H1 (cell line): ENCODE results near the gene PSMD13. TPM values are rescaled to one million over a fixed set of nuclear protein-coding genes. Genes with fewer than 3 reads are reported as not detected.
A peak's percentile ranks its signal among the peaks of the same experiment; 100 is the strongest.

Experiments used
- CTCF ChIA-PET: fragments of 300-600 bp; sonication (Branson Sonifier 250); formaldehyde crosslinking; loops from one replicate; lab custom pipeline; 2021; ENCODE audit not compliant: partially characterized antibody; lab: Charles Lee
- POLR2A ChIA-PET: fragments of 300-600 bp; sonication (Branson Sonifier 250); formaldehyde crosslinking; loops from one replicate; lab custom pipeline; 2021; ENCODE audit warnings: inconsistent platforms; ENCODE audit not compliant: partially characterized antibody; lab: Charles Lee
- DNase-seq, 2 experiments: peaks; one replicate each; pipeline versions ENCODE4 v3.0.0 to v3.0.0-alpha.2; 2010 to 2022; ENCODE audit warnings: low spot score in 2 of 2, low read depth in 1 of 2, mixed read lengths in 1 of 2
- FAIRE-seq: peaks from 2 replicates; lab custom pipeline; 2011; peaks lifted over from hg19 to GRCh38; lab: Jason Lieb, UNC
- H2AFZ ChIP-seq: 2 replicates; pipeline ENCODE4 v1.8.1; 2012; ENCODE audit warnings: low read length, inconsistent platforms
- H2AK5ac ChIP-seq: 2 replicates; pipeline ENCODE4 v1.6.1; 2013; ENCODE audit warnings: low read depth, low read length
- H2BK120ac ChIP-seq: replicated peaks from 2 replicates; pipeline ENCODE3; 2013; ENCODE audit warnings: low read depth, low read length, inconsistent platforms
- H2BK12ac ChIP-seq: 2 replicates; pipeline ENCODE4 v1.6.1; 2013; ENCODE audit warnings: low read depth, low read length
- H2BK15ac ChIP-seq: 2 replicates; pipeline ENCODE4 v1.6.1; 2013; ENCODE audit warnings: low read length
- H2BK20ac ChIP-seq: 2 replicates; pipeline ENCODE4 v1.6.1; 2013; ENCODE audit warnings: low read length
- H2BK5ac ChIP-seq: 2 replicates; pipeline ENCODE4 v1.6.1; 2013; ENCODE audit warnings: low read depth, low read length
- H3K14ac ChIP-seq: 2 replicates; pipeline ENCODE4 v1.6.1; 2013; ENCODE audit warnings: inconsistent platforms; ENCODE audit not compliant: insufficient read length
- H3K18ac ChIP-seq: 2 replicates; pipeline ENCODE4 v1.6.1; 2013; ENCODE audit warnings: low read length; ENCODE audit errors: extremely low read depth
- H3K23ac ChIP-seq: 2 replicates; pipeline ENCODE4 v1.6.1; 2013; ENCODE audit warnings: inconsistent platforms; ENCODE audit not compliant: insufficient read length
- H3K23me2 ChIP-seq: 2 replicates; pipeline ENCODE4 v1.6.1; 2013; ENCODE audit warnings: low read depth, low read length
- H3K27ac ChIP-seq: 2 replicates; pipeline ENCODE4 v1.6.1; 2011; ENCODE audit warnings: low read depth, low read length, inconsistent platforms
- H3K27me3 ChIP-seq, 4 experiments: replicated peaks in 1 of 4; 1 replicate in 1 of 4; 2 replicates in 3 of 4; pipeline versions ENCODE4 v1.6.1 to v1.8.1; 2011 to 2013; ENCODE audit warnings: low read length in 3 of 4, mild to moderate bottlenecking in 3 of 4, inconsistent platforms in 2 of 4, mixed read lengths in 2 of 4, moderate library complexity in 1 of 4; ENCODE audit not compliant: control insufficient read depth in 3 of 4, insufficient read depth in 3 of 4; ENCODE audit errors: extremely low read depth in 1 of 4
- H3K36me3 ChIP-seq, 4 experiments: 2 replicates each; pipeline versions ENCODE4 v1.6.1 to v1.8.1; 2011 to 2013; ENCODE audit warnings: mild to moderate bottlenecking in 4 of 4, low read length in 3 of 4, moderate library complexity in 2 of 4, control low read depth in 1 of 4, inconsistent platforms in 1 of 4; ENCODE audit not compliant: insufficient read depth in 4 of 4, control insufficient read depth in 2 of 4
- H3K4ac ChIP-seq: replicated peaks from 2 replicates; pipeline ENCODE3; 2013; ENCODE audit warnings: low read length, low read depth, mixed read lengths, inconsistent platforms; ENCODE audit not compliant: insufficient read length
- H3K4me1 ChIP-seq, 4 experiments: replicated peaks in 1 of 4; 1 replicate in 1 of 4; 2 replicates in 3 of 4; pipeline versions ENCODE4 v1.6.1 to v1.8.1; 2011 to 2013; ENCODE audit warnings: low read length in 3 of 4, inconsistent platforms in 2 of 4, mixed read lengths in 1 of 4; ENCODE audit not compliant: insufficient read depth in 4 of 4, control insufficient read depth in 3 of 4
- H3K4me2 ChIP-seq, 2 experiments: 2 replicates each; pipeline versions ENCODE4 v1.6.1 to v1.8.1; 2011 to 2013; ENCODE audit warnings: low read depth in 2 of 2, low read length in 2 of 2, control low read depth in 1 of 2, inconsistent platforms in 1 of 2, mild to moderate bottlenecking in 1 of 2; ENCODE audit not compliant: insufficient read depth in 1 of 2
- H3K4me3 ChIP-seq, 4 experiments: fragments of 200-600, 300-600 bp in 1 of 4; sonication (generic), shearing (Covaris generic), sonication (Bioruptor Twin) in 1 of 4; 2 replicates each; pipeline versions ENCODE4 v1.5.1 to v1.8.1; 2011 to 2016; ENCODE audit warnings: low read length in 4 of 4, low read depth in 3 of 4, control low read depth in 2 of 4, inconsistent platforms in 2 of 4, mild to moderate bottlenecking in 2 of 4, mixed read lengths in 1 of 4, moderate library complexity in 1 of 4; ENCODE audit not compliant: insufficient read depth in 2 of 4; ENCODE audit errors: extremely low read depth in 1 of 4
- H3K56ac ChIP-seq: replicated peaks from 2 replicates; pipeline ENCODE3; 2013; ENCODE audit warnings: low read depth, mild to moderate bottlenecking, mixed read lengths, low read length, inconsistent platforms; ENCODE audit not compliant: insufficient read length
- H3K79me1 ChIP-seq: 2 replicates; pipeline ENCODE4 v1.6.1; 2013; ENCODE audit warnings: low read depth, low read length, control low read depth
- H3K79me2 ChIP-seq, 2 experiments: 2 replicates each; pipeline versions ENCODE4 v1.6.1 to v1.8.1; 2012 to 2013; ENCODE audit warnings: low read length in 2 of 2, mild to moderate bottlenecking in 2 of 2, inconsistent platforms in 1 of 2; ENCODE audit not compliant: insufficient read depth in 2 of 2, control insufficient read depth in 1 of 2
- H3K9ac ChIP-seq, 4 experiments: replicated peaks in 1 of 4; 1 replicate in 1 of 4; 2 replicates in 3 of 4; pipeline versions ENCODE4 v1.6.1 to v1.8.1; 2011 to 2013; ENCODE audit warnings: low read depth in 3 of 4, low read length in 3 of 4, control low read depth in 2 of 4, mild to moderate bottlenecking in 2 of 4, moderate library complexity in 2 of 4, inconsistent platforms in 1 of 4; ENCODE audit errors: extremely low read depth in 1 of 4
- H3K9me3 ChIP-seq, 2 experiments: 2 replicates each; pipeline versions ENCODE4 v1.6.1 to v1.8.1; 2012 to 2013; ENCODE audit warnings: mild to moderate bottlenecking in 2 of 2, moderate library complexity in 2 of 2, control low read depth in 1 of 2, inconsistent platforms in 1 of 2, low read depth in 1 of 2, low read length in 1 of 2, mixed read lengths in 1 of 2; ENCODE audit not compliant: insufficient read depth in 2 of 2
- H4K20me1 ChIP-seq, 2 experiments: replicated peaks in 1 of 2; 2 replicates each; pipeline versions ENCODE3 to v1.8.1; 2011 to 2013; ENCODE audit warnings: inconsistent platforms in 2 of 2, low read length in 2 of 2, mild to moderate bottlenecking in 1 of 2; ENCODE audit not compliant: insufficient read depth in 2 of 2, control insufficient read depth in 1 of 2
- H4K5ac ChIP-seq: 2 replicates; pipeline ENCODE4 v1.6.1; 2013; ENCODE audit warnings: low read length, low read depth, mixed read lengths, inconsistent platforms; ENCODE audit not compliant: insufficient read length
- H4K8ac ChIP-seq: 2 replicates; pipeline ENCODE4 v1.8.0; 2013; ENCODE audit warnings: mild to moderate bottlenecking, moderate library complexity, low read length, inconsistent platforms; ENCODE audit not compliant: insufficient read depth; ENCODE audit errors: extremely low read depth
- H4K91ac ChIP-seq: replicated peaks from 2 replicates; pipeline ENCODE3; 2013; ENCODE audit warnings: low read length, mixed read lengths, inconsistent platforms; ENCODE audit not compliant: insufficient read length
- CEBPB ChIP-seq: IDR thresholded peaks from 2 replicates; pipeline ENCODE4 v1.6.1; 2012; ENCODE audit warnings: low read depth, low read length
- CHD1 ChIP-seq: IDR thresholded peaks from 2 replicates; pipeline ENCODE4 v1.6.1; 2012; ENCODE audit warnings: low read depth, low read length, improper control_type of control experiment
- CTBP2 ChIP-seq: IDR thresholded peaks from 2 replicates; pipeline ENCODE4 v1.7.0; 2011; ENCODE audit warnings: borderline replicate concordance, mild to moderate bottlenecking, moderate library complexity, mixed read lengths, low read length; ENCODE audit not compliant: insufficient read depth, insufficient read length
- E2F6 ChIP-seq: IDR thresholded peaks from 2 replicates; pipeline ENCODE4 v1.6.1; 2012; ENCODE audit warnings: inconsistent platforms
- HDAC2 ChIP-seq, 2 experiments: fragments of 300-600 bp in 1 of 2; sonication (generic) in 1 of 2; IDR thresholded peaks; 2 replicates each; pipeline ENCODE4 v1.6.1; 2011 to 2012; ENCODE audit warnings: low read depth in 2 of 2, low read length in 2 of 2, mild to moderate bottlenecking in 2 of 2, moderate library complexity in 2 of 2, borderline replicate concordance in 1 of 2, inconsistent platforms in 1 of 2
- MAFK ChIP-seq: IDR thresholded peaks from 2 replicates; pipeline ENCODE4 v1.6.1; 2012; ENCODE audit warnings: low read depth, mild to moderate bottlenecking, improper control_type of control experiment, low read length
- SAP30 ChIP-seq: fragments of 300-600 bp; sonication (generic); IDR thresholded peaks from 2 replicates; pipeline ENCODE4 v1.7.1; 2012; ENCODE audit warnings: low read length, moderate library complexity, mild to moderate bottlenecking, inconsistent platforms; ENCODE audit not compliant: insufficient read depth, insufficient replicate concordance
- SIX5 ChIP-seq: IDR thresholded peaks from 2 replicates; pipeline ENCODE4 v1.6.1; 2011; ENCODE audit warnings: mild to moderate bottlenecking, low read depth, low read length
- SP2 ChIP-seq: IDR thresholded peaks from 2 replicates; pipeline ENCODE4 v1.6.1; 2012; ENCODE audit warnings: mild to moderate bottlenecking, low read length, inconsistent platforms
- SP4 ChIP-seq: IDR thresholded peaks from 2 replicates; pipeline ENCODE4 v1.6.1; 2012; ENCODE audit warnings: low read length, inconsistent platforms
- TEAD4 ChIP-seq: IDR thresholded peaks from 2 replicates; pipeline ENCODE4 v1.6.1; 2012; ENCODE audit warnings: low read depth, low read length, inconsistent platforms, mixed read lengths
- USF2 ChIP-seq: IDR thresholded peaks from 2 replicates; pipeline ENCODE4 v1.6.1; 2011; ENCODE audit warnings: low read length, improper control_type of control experiment
- WGBS, 2 experiments: shearing (Covaris generic) in 1 of 2; methylation state at CpG; one replicate each; pipeline versions ENCODE4 v1.1.6 to v1.1.7; 2013 to 2015; ENCODE audit warnings: low lambda C conversion rate in 2 of 2, mixed read lengths in 2 of 2, inconsistent platforms in 1 of 2, low coverage in 1 of 2, missing lambda C conversion rate in 1 of 2; ENCODE audit not compliant: insufficient replicate concordance in 2 of 2, insufficient coverage in 1 of 2, insufficient read length in 1 of 2; ENCODE audit errors: extremely low coverage in 1 of 2, missing lambda C conversion rate in 1 of 2; 5-methylcytosine and 5-hydroxymethylcytosine counted together
- polyA plus RNA-seq, 7 experiments: library from polyadenylated mRNA; depleted of rRNA in 3 of 7; stranded (reverse) in 5 of 7; unstranded in 2 of 7; fragments of >200 nt in 5 of 7; fragments of 200-250 nt in 2 of 7; gene quantifications; 1 replicate in 5 of 7; 2 replicates in 1 of 7; 4 replicates in 1 of 7; pipeline versions ENCODE4 v1.2.1 to v1.2.3, GENCODE V29; 2011 to 2013; ENCODE audit warnings: missing spikeins in 2 of 7, mixed read lengths in 2 of 7
- total RNA-seq: library from RNA; stranded (reverse); fragmentation: NEBNext Ultra II Directional; extraction: Animal tissue kit (Norgen Biotek cat#: 25700); gene quantifications from 2 replicates; pipeline ENCODE4 v1.2.1, GENCODE V29; 2021

Gene PSMD13
- total and polyA plus RNA-seq, 2 of the 8 experiments (the other 6 are each of a cell fraction or from before 2014, with no cell fraction given): 121 to 141 TPM

DNA sequence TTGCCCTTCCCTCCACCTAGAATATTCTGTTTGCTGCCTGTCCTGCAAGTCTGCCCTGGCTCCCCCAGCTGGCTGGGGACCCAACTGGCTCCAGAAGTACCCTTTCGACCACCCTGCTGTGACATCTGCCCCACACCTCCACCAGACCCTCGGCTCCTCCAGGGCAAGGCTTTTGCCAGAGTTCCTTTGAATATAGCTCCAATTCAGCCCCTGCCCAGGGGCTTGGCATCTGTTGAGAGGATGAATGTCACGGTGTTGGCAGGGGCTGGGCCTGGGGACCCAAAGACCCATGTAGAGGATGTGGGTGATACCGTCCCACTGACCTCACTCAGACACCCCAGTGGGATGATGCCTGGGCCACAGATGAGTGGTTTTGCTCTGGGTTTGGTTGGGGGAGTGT, 45.4 kb downstream of the PSMD13 start:
- no peak overlapping the region for H3K4me2 ChIP-seq
- no peak overlapping the region for H2AFZ ChIP-seq
- H3K23me2 ChIP-seq: no peaks in the 10 kb centered on the region
- H3K36me3 ChIP-seq: no peaks in the 10 kb centered on the region
- no peak for FAIRE-seq
- no peak overlapping the region for H2BK20ac ChIP-seq
- no peak overlapping the region for H3K9ac ChIP-seq
- POLR2A ChIA-PET: interaction anchor here (0.7 to 7.7 kb wide), 10 partner anchors 10 to 114 kb away, joined by 3 to 51 read pairs (median 6); partner anchors contain the start of gene IFITM5
- H3K4ac ChIP-seq: no peak overlapping the region
- H3K27ac ChIP-seq: no peak overlapping the region
- H4K91ac ChIP-seq: no peak overlapping the region
- H2AK5ac ChIP-seq: no peak overlapping the region
- H2BK12ac ChIP-seq: 0 out of 2 replicates have a peak overlapping the region, but pooled peaks have one; percentile 94
- CTCF ChIA-PET: interaction anchor here (0.9 to 8.6 kb wide), 7 partner anchors 9 to 73 kb away, joined by 3 to 88 read pairs (median 4); no protein-coding TSS in a partner anchor
- H4K20me1 ChIP-seq: no peaks in the 10 kb centered on the region
- peak in 1 of 2 experiments; percentile 41 for DNase-seq
- H3K4me3 ChIP-seq: no peak overlapping the region
- H4K5ac ChIP-seq: no peak overlapping the region
- H3K4me1 ChIP-seq: peaks cover 0 to 5% (median 1%) of the 10 kb centered on the region in 4 experiments; a peak in 4 of 7 replicates
- no peak overlapping the region for H2BK120ac ChIP-seq
- H3K56ac ChIP-seq: no peak overlapping the region
- H3K9me3 ChIP-seq: no peaks in the 10 kb centered on the region
- 0 out of 2 replicates have a peak overlapping the region, but pooled peaks have one; percentile 75 for H2BK15ac ChIP-seq
- no peak overlapping the region for H4K8ac ChIP-seq
- 98% methylated on average over 3 of the region's 4 CpGs; no CpG with 5 or more reads in 1 of the 2 experiments for WGBS, 2 experiments
- H2BK5ac ChIP-seq: no peak overlapping the region
- no peak overlapping the region for H3K14ac ChIP-seq
- no peak overlapping the region for H3K23ac ChIP-seq
- no peaks in the 10 kb centered on the region for H3K79me1 ChIP-seq
- H3K18ac ChIP-seq: no peak overlapping the region
- peaks cover 0 to 6% (median 3%) of the 10 kb centered on the region in 4 experiments; a peak in 2 of 7 replicates for H3K27me3 ChIP-seq
- H3K79me2 ChIP-seq: no peaks in the 10 kb centered on the region
- no peak for TF ChIP-seq CEBPB
- TF ChIP-seq HDAC2 (IDR thresholded peaks at IDR 0.05; ENCODE audit: borderline replicate concordance in 1 of 2, low read depth in 2 of 2, low read length in 2 of 2): no peak
- TF ChIP-seq CTBP2: no peak
- no peak for TF ChIP-seq CHD1
- TF ChIP-seq SAP30: no peak
- no peak for TF ChIP-seq TEAD4
- no peak for TF ChIP-seq E2F6
- TF ChIP-seq USF2: no peak
- TF ChIP-seq MAFK: no peak
- TF ChIP-seq SIX5: no peak
- no peak for TF ChIP-seq SP4
- TF ChIP-seq SP2: no peak
